Measurements from ENCODE around the gene DCTPP1. TPM values are rescaled to one million over a fixed set of nuclear protein-coding genes. Genes with fewer than 3 reads are reported as not detected.

DCTPP1 gene
- total and polyA plus RNA-seq, 2 of the 4 experiments (the other 2 are of a cell fraction) = 24.9 to 45.5 TPM

DNA sequence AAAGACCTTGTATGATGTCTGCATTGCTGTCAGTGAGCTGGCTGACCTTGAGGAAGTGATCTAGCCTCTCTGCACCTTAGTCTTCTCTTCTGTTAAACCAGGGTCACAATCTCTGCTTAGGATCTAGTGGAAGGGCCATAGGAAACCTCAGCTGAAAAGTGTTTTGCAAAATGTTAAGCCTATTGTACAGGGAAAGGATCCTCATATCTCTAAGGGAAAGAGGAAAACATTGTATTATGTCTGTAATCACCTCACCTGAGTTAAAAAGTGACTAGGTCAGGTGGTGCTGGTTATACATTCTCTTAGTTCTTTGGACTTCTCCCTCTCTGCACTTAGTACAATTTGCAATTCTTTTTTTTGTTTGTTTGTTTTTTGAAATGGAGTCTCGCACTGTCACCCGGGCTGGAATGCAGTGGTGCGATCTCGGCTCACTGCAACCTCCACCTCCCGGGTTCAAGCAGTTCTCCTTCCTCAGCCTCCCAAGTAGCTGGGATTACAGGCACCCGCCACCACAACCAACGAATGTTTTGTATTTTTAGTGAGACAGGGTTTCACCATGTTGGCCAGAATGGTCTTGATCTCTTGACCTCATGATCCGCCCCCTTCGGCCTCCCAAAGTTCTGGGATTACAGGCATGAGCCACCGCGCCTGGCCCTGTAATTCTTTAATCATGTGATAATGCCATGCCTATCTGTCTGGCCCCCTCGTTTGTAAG is 17.8 kb upstream of the DCTPP1 start:
- intact Hi-C loops (cut with micrococcal nuclease) = loop anchor here (2.0 kb wide), 1 partner anchor 79 kb away; the partner anchor contains the start of gene ZNF768

More for the DNA sequence above, 17.8 kb upstream of the DCTPP1 start:
- H3K23ac ChIP-seq (ENCODE audit: low read depth, low read length) = no peak overlapping the region
- WGBS, 2 experiments (ENCODE audit: extremely low coverage in 2 of 2, insufficient read length in 1 of 2) = no CpG with 5 or more reads among the region's 12 CpGs
- H3K18ac ChIP-seq (ENCODE audit: low read depth, low read length) = no peak overlapping the region
- H3K27me3 ChIP-seq (ENCODE audit: control insufficient read depth, insufficient read depth, low read length) = no peaks in the 10 kb centered on the region; the same call in 1 of the 2 replicates
- in situ Hi-C loops (cut with MboI; ENCODE audit: low sequenced_read_pairs) = loop anchor here (5.0 kb wide), 2 partner anchors 150 to 185 kb away; no protein-coding TSS in a partner anchor
- DNase-seq (no peak), ATAC-seq (ENCODE audit: low read depth) (no peak)
- no peak overlapping the region for H3K27ac ChIP-seq (ENCODE audit: insufficient read depth, low read length)
- H2AK9ac ChIP-seq (replicated peaks; ENCODE audit: low read depth, low read length, poor library complexity) = no peak overlapping the region
- no peak overlapping the region for H4K8ac ChIP-seq (ENCODE audit: low read depth in 2 of 2, low read length in 2 of 2)
- H3K4ac ChIP-seq (ENCODE audit: low read depth, low read length) = no peak overlapping the region
- ChIA-PET CTCF (no interaction called here), POLR2A (ENCODE audit: unreplicated experiment) (no interaction called here)
- peaks cover 13 to 22% of the 10 kb centered on the region in 2 experiments for H3K79me1 ChIP-seq (ENCODE audit: low read depth in 1 of 2, low read length in 2 of 2)
- H3K14ac ChIP-seq (replicated peaks; ENCODE audit: low read depth, low read length) = no peak overlapping the region
- H2BK20ac ChIP-seq (ENCODE audit: low read depth, low read length) = no peak overlapping the region
- no peak overlapping the region for H3K56ac ChIP-seq (ENCODE audit: extremely low read depth, insufficient read depth, low read length)
- H2BK120ac ChIP-seq (ENCODE audit: low read depth, low read length) = no peak overlapping the region
- H3K4me2 ChIP-seq (ENCODE audit: low read depth, low read length) = no peak overlapping the region
- H3K4me3 ChIP-seq (ENCODE audit: insufficient read depth, low read depth, low read length) = no peak overlapping the region
- H3K9me3 ChIP-seq (ENCODE audit: control insufficient read depth, insufficient read depth, low read length) = 0 out of 2 replicates have a peak, but pooled peaks cover 5% of the 10 kb centered on the region
- no peak for TF ChIP-seq SMC3 (IDR thresholded peaks at IDR 0.05; ENCODE audit: low read depth, low read length)
- no peak for TF ChIP-seq RFX5 (IDR thresholded peaks at IDR 0.05; ENCODE audit: low read depth, low read length)
- no peak overlapping the region for H4K91ac ChIP-seq (ENCODE audit: insufficient read depth, low read depth, low read length)
- no peak overlapping the region for H2AK5ac ChIP-seq (ENCODE audit: low read depth, low read length)
- H2AFZ ChIP-seq (replicated peaks; ENCODE audit: low read length, poor library complexity) = no peak overlapping the region
- no peak overlapping the region for H2BK5ac ChIP-seq (ENCODE audit: low read depth, low read length, poor library complexity, severe bottlenecking)
- H4K20me1 ChIP-seq (ENCODE audit: insufficient read depth, low read length) = 0 out of 2 replicates have a peak, but pooled peaks cover 4% of the 10 kb centered on the region
- dilution Hi-C loops (cut with HindIII; ENCODE audit: low sequenced_read_pairs, unreplicated experiment) = no loop called here
- no peak overlapping the region for H4K5ac ChIP-seq (ENCODE audit: low read depth, low read length)
- H3K9ac ChIP-seq (ENCODE audit: low read depth, low read length) = no peak overlapping the region
- peaks cover 5% of the 10 kb centered on the region for H3K4me1 ChIP-seq (ENCODE audit: control insufficient read depth, insufficient read depth, low read length)
- H3K36me3 ChIP-seq (ENCODE audit: control insufficient read depth, insufficient read depth, low read length) = peaks cover 9% of the 10 kb centered on the region
- H2BK15ac ChIP-seq (ENCODE audit: low read depth, low read length) = no peak overlapping the region
- BruUV-seq (replicated peaks) = no TSS peak
- H3K9me1 ChIP-seq (ENCODE audit: insufficient read depth, low read length) = peaks cover 7% of the 10 kb centered on the region
